ENCODE results near the gene FGG. TPM values are rescaled to one million over a fixed set of nuclear protein-coding genes. Genes with fewer than 3 reads are reported as not detected.

Gene FGG
- total and polyA plus RNA-seq, 2 donors (not counting 3 experiments of a cell fraction or from before 2014, with no cell fraction given), result not detected

DNA sequence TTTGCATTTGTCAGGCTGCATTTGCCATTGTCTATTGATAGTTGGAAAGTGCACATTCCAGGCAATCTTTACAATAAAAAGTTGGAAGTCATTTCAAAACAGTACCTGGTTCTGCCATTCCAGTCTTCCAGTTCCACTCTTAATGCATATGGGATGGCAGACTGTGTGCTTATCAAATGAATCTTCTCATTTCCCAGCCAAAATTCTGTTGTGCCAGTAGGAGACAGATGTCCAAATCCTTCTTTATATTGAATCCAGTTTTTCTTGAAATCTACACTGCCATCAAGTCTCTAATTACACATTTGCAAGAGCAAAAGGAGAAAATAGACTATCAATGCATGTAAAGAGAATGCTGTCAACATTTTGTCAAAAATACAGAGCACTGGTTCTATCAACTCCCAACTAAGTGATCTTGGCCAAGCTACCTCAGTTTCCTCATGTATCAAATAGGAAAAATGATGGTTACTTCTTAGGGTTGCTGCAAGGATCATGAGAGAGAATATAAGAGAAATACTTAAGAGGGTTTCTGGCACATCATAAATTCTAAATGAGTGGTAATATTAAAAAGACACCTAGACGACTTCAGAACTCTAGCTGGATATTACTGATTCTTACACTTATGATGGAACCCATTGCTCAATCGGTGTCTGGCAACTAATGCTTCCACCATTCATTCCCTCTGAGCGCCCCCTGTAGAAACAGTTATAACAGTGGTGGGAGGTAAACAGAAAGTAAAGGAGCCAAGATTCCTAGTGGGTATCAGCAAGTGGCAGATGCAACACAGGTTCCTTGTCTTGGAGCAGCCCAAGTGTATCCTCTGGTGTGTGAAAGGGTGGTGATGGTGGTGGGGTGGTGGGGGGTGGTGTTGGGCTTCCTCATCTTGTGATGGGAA is 3.8 kb downstream of the FGG start:
- TF ChIP-seq JUN (IDR thresholded peaks at IDR 0.05; ENCODE audit: borderline replicate concordance, insufficient read depth, insufficient read length, low read depth), result no peak
- no peak for TF ChIP-seq POLR2A (IDR thresholded peaks at IDR 0.05; ENCODE audit: low read depth, low read length)
- TF ChIP-seq, protein P1, sequence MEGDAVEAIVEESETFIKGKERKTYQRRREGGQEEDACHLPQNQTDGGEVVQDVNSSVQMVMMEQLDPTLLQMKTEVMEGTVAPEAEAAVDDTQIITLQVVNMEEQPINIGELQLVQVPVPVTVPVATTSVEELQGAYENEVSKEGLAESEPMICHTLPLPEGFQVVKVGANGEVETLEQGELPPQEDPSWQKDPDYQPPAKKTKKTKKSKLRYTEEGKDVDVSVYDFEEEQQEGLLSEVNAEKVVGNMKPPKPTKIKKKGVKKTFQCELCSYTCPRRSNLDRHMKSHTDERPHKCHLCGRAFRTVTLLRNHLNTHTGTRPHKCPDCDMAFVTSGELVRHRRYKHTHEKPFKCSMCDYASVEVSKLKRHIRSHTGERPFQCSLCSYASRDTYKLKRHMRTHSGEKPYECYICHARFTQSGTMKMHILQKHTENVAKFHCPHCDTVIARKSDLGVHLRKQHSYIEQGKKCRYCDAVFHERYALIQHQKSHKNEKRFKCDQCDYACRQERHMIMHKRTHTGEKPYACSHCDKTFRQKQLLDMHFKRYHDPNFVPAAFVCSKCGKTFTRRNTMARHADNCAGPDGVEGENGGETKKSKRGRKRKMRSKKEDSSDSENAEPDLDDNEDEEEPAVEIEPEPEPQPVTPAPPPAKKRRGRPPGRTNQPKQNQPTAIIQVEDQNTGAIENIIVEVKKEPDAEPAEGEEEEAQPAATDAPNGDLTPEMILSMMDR (IDR thresholded peaks at IDR 0.05; ENCODE audit: extremely low read depth in 1 of 2, insufficient read depth in 1 of 2, low read depth in 1 of 2, low read length in 2 of 2), result no peak
- no peak for TF ChIP-seq FOS (IDR thresholded peaks at IDR 0.05; ENCODE audit: borderline replicate concordance, insufficient read depth, low read length)
- no peak for TF ChIP-seq MYC (IDR thresholded peaks at IDR 0.05; ENCODE audit: low read depth, low read length)
- no peak for TF ChIP-seq EZH2 (IDR thresholded peaks at IDR 0.05; ENCODE audit: borderline replicate concordance, low read depth, low read length, severe bottlenecking)
- no peak for TF ChIP-seq POLR2AphosphoS5 (IDR thresholded peaks at IDR 0.05; ENCODE audit: insufficient read depth, low read depth, low read length)
- no peak for TF ChIP-seq GATA2 (IDR thresholded peaks at IDR 0.05; ENCODE audit: insufficient read depth, insufficient read length, low read depth, low read length)
- TF ChIP-seq, protein P2, sequence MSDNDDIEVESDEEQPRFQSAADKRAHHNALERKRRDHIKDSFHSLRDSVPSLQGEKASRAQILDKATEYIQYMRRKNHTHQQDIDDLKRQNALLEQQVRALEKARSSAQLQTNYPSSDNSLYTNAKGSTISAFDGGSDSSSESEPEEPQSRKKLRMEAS (IDR thresholded peaks at IDR 0.05; ENCODE audit: insufficient read depth, insufficient read length), result no peak
- Histone ChIP-seq H3K27ac (ENCODE audit: insufficient read depth, low read depth, low read length) (no peak overlapping the region), H2AFZ (ENCODE audit: low read depth, low read length) (no peak overlapping the region), H3K9me3 (replicated peaks; ENCODE audit: control insufficient read depth, insufficient read depth, low read length) (no peaks in the 10 kb centered on the region), H3K4me1 (ENCODE audit: control insufficient read depth, extremely low read depth, insufficient read depth, low read length) (no peaks in the 10 kb centered on the region), H4K20me1 (replicated peaks; ENCODE audit: control insufficient read depth, extremely low read depth, insufficient read depth, low read length) (no peaks in the 10 kb centered on the region), H3K27me3 (ENCODE audit: control insufficient read depth in 2 of 2, insufficient read depth in 2 of 2, low read length in 2 of 2) (peaks cover 0 to 3% of the 10 kb centered on the region in 2 experiments), H3K9ac (replicated peaks; ENCODE audit: extremely low read depth, insufficient read depth, low read length) (no peak overlapping the region), H3K9me1 (replicated peaks; ENCODE audit: control insufficient read depth, extremely low read depth, insufficient read depth, low read length) (no peaks in the 10 kb centered on the region), H3K4me2 (ENCODE audit: insufficient read depth, low read length) (no peak overlapping the region), H3K79me2 (ENCODE audit: control insufficient read depth, insufficient read depth, low read length) (no peaks in the 10 kb centered on the region), H3K4me3 (replicated peaks in 1 of 3; ENCODE audit: insufficient read depth in 1 of 3, low read depth in 1 of 3, low read length in 3 of 3) (no peak overlapping the region), H3K36me3 (ENCODE audit: control insufficient read depth in 2 of 2, extremely low read depth in 1 of 2, insufficient read depth in 2 of 2, low read length in 2 of 2) (no peaks in the 10 kb centered on the region)
- DNase-seq (ENCODE audit: low read depth, low spot score) (no peak), FAIRE-seq (no peak)
- no TSS peak for BruUV-seq (replicated peaks)
- dilution Hi-C loops (cut with MboI; ENCODE audit: extremely low pct_ligation_motif_present, low sequenced_read_pairs) (no loop called here), intact Hi-C loops (cut with micrococcal nuclease) (no loop called here)
- CTCF ChIA-PET, result interaction anchor here (3.1 to 3.7 kb wide), 2 partner anchors 10 to 49 kb away, joined by 14 to 18 read pairs; no protein-coding TSS in a partner anchor
- POLR2A ChIA-PET, result no interaction called here
